AG10803 (cell line): ENCODE results near the gene SESN2.

ENCODE experiments used
- DNase-seq: peaks from one replicate; pipeline ENCODE4 v3.0.0; 2010; ENCODE audit warnings: low read depth
- H3K4me3 ChIP-seq: 2 replicates; pipeline ENCODE4 v1.5.1; 2011; ENCODE audit warnings: mild to moderate bottlenecking, low read length, control low read depth
- CTCF ChIP-seq: conservative IDR thresholded peaks from 2 replicates; pipeline ENCODE4 v1.5.1; 2011; ENCODE audit warnings: mild to moderate bottlenecking, low read length, control low read depth, inconsistent platforms

Gene SESN2

GRCh38 chr1:28290851-28291250 is 31.5 kb downstream of the SESN2 start:
- TF ChIP-seq CTCF: no peak
- H3K4me3 ChIP-seq: no peak overlapping the region
- DNase-seq: no peak

- H3K4me3 ChIP-seq: no peak overlapping the region
- TF ChIP-seq CTCF: no peak
- DNase-seq: no peak
Observed at GRCh38 chr1:28291711-28292110, 32.4 kb downstream of the SESN2 start.

- no peak overlapping the region for H3K4me3 ChIP-seq
- TF ChIP-seq CTCF: no peak
- no peak for DNase-seq
Observed at GRCh38 chr1:28295936-28296335, 36.6 kb downstream of the SESN2 start.

- DNase-seq: no peak
- no peak overlapping the region; the same call in 1 of the 2 replicates for H3K4me3 ChIP-seq
- no peak for TF ChIP-seq CTCF
Observed at GRCh38 chr1:28296401-28297261, 37.3 kb downstream of the SESN2 start.

- no peak overlapping the region for H3K4me3 ChIP-seq
- no peak for DNase-seq
- no peak for TF ChIP-seq CTCF
Observed at GRCh38 chr1:28297826-28298225, 38.5 kb downstream of the SESN2 start.

- DNase-seq: no peak
- no peak overlapping the region for H3K4me3 ChIP-seq
- no peak for TF ChIP-seq CTCF
Observed at GRCh38 chr1:28298438-28298837, 39.1 kb downstream of the SESN2 start.

- no peak for DNase-seq
- no peak overlapping the region for H3K4me3 ChIP-seq
- TF ChIP-seq CTCF: no peak
Observed at GRCh38 chr1:28301368-28302174, 42.3 kb downstream of the SESN2 start.
